ENCODE data around the gene PTPRD. TPM values are rescaled to one million over a fixed set of nuclear protein-coding genes. Genes with fewer than 3 reads are reported as not detected.

PTPRD gene
- total RNA-seq, 1 experiment from 2014 or later = 32.5 TPM

- H2BK12ac ChIP-seq (ENCODE audit: insufficient read length, low read depth, low read length) = peak overlapping the region; percentile 41
- H4K20me1 ChIP-seq (ENCODE audit: control insufficient read depth, insufficient read depth, insufficient read length) = no peaks in the 10 kb centered on the region
- no CpG with 5 or more reads among the region's 5 CpGs for WGBS (ENCODE audit: extremely low coverage, insufficient read length, low lambda C conversion rate)
- H2BK15ac ChIP-seq (ENCODE audit: low read depth, low read length) = no peak overlapping the region
- no peaks in the 10 kb centered on the region for H3K79me2 ChIP-seq (ENCODE audit: insufficient read depth, low read length)
- no peaks in the 10 kb centered on the region for H3K27me3 ChIP-seq (ENCODE audit: insufficient read depth, low read length)
- H3K4me1 ChIP-seq (ENCODE audit: insufficient read depth, low read length) = peaks cover 10% of the 10 kb centered on the region; the same call in 1 of the 2 replicates
- H2BK120ac ChIP-seq (ENCODE audit: low read depth, low read length, poor library complexity, severe bottlenecking) = peak overlapping the region; percentile 82
- no peak overlapping the region for H3K56ac ChIP-seq (ENCODE audit: insufficient read length, low read depth, low read length)
- no peaks in the 10 kb centered on the region for H3K79me1 ChIP-seq (ENCODE audit: insufficient read depth, low read depth, low read length, poor library complexity, severe bottlenecking)
- Mint-ChIP-seq H3K4me3 (peak overlapping the region; percentile 31 to 69), H3K4me1 (peaks cover 32 to 33% of the 10 kb centered on the region in 2 experiments), H3K27me3 (ENCODE audit: low read depth) (no peaks in the 10 kb centered on the region), H3K27ac (peak overlapping the region; percentile 98 to 100 (median 100)), H3K36me3 (ENCODE audit: insufficient read depth in 1 of 3, low read depth in 3 of 3) (peaks cover 0 to 12% (median 0%) of the 10 kb centered on the region in 3 experiments; a peak in 3 of 7 replicates), H3K9me3 (no peaks in the 10 kb centered on the region; a peak in 1 of 5 replicates)
- H3K4me2 ChIP-seq (ENCODE audit: insufficient read depth, insufficient read length, low read length) = peak overlapping the region; percentile 18
- H3T11ph ChIP-seq (ENCODE audit: low read length) = peak overlapping the region; percentile 30
- H3K27ac ChIP-seq (ENCODE audit: insufficient read length, low read depth, low read length) = peak overlapping the region; percentile 96
- H2BK5ac ChIP-seq (ENCODE audit: insufficient read length, low read length) = peak overlapping the region; percentile 81
- no peak for TF ChIP-seq CTCF (conservative IDR thresholded peaks at IDR 0.05)
- DNase-seq = peak; percentile 42
- H3K9me3 ChIP-seq (ENCODE audit: control insufficient read depth, low read depth, low read length) = no peaks in the 10 kb centered on the region
- H4K5ac ChIP-seq (ENCODE audit: insufficient read length, low read depth, low read length) = peak overlapping the region; percentile 72
- H3K9ac ChIP-seq (ENCODE audit: extremely low read depth, insufficient read length, low read length) = no peak overlapping the region
- H4K91ac ChIP-seq (ENCODE audit: insufficient read length, low read depth, low read length) = peak overlapping the region; percentile 92
- peak overlapping the region; percentile 8 for H3K18ac ChIP-seq (ENCODE audit: insufficient read length, low read depth, low read length)
- peak overlapping the region; percentile 10 for H3K4ac ChIP-seq (ENCODE audit: low read depth, low read length)
- H2BK20ac ChIP-seq (ENCODE audit: low read depth, low read length, poor library complexity, severe bottlenecking) = no peak overlapping the region
- H3K23ac ChIP-seq (ENCODE audit: insufficient read length, low read depth, low read length) = no peak overlapping the region
- no peaks in the 10 kb centered on the region for H3K23me2 ChIP-seq (ENCODE audit: insufficient read length, low read depth, low read length, poor library complexity, severe bottlenecking)
- H2AK5ac ChIP-seq (ENCODE audit: insufficient read length, low read length) = peak overlapping the region; percentile 4
- H2AFZ ChIP-seq (ENCODE audit: low read length) = no peak overlapping the region
- no peak overlapping the region for H4K8ac ChIP-seq (replicated peaks; ENCODE audit: insufficient read length, low read depth, low read length)
- peak overlapping the region; percentile 73 for H3K14ac ChIP-seq (ENCODE audit: insufficient read depth, low read length)
Measured at GRCh38 chr9:9557804-9558334, 1054.9 kb downstream of the PTPRD start.

Data from H9 (cell line).